Neural cell (in vitro differentiated cells): Measurements from ENCODE around the gene FOXO6. TPM values are rescaled to one million over a fixed set of nuclear protein-coding genes. Genes with fewer than 3 reads are reported as not detected.

Experiments
- H2AFZ ChIP-seq: fragments of 200-600, 300-800 bp; sonication (generic), shearing (Covaris generic); 2 replicates; pipeline ENCODE4 v1.6.0; 2014; ENCODE audit warnings: low read depth, mild to moderate bottlenecking, antibody characterized with exemption, low read length, moderate library complexity
- H3F3A ChIP-seq: fragments of 200-600 bp; shearing (Covaris generic); 2 replicates; pipeline ENCODE4 v1.6.1; 2016; ENCODE audit warnings: mild to moderate bottlenecking, moderate library complexity, mixed read lengths, antibody characterized with exemption, low read length; ENCODE audit not compliant: insufficient read depth, poor library complexity, severe bottlenecking
- H3K27ac ChIP-seq: fragments of 200-600, 300-800 bp; sonication (generic), shearing (Covaris generic); 2 replicates; pipeline ENCODE4 v1.5.1; 2014; ENCODE audit warnings: mild to moderate bottlenecking, low read length, moderate library complexity
- H3K27me3 ChIP-seq: fragments of 300-800, 200-600 bp; sonication (generic), shearing (Covaris generic); 2 replicates; pipeline ENCODE4 v1.6.0; 2014; ENCODE audit warnings: mild to moderate bottlenecking, low read depth, low read length, moderate library complexity; ENCODE audit not compliant: insufficient read depth
- H3K36me3 ChIP-seq: fragments of 300-800, 200-600 bp; sonication (generic), shearing (Covaris generic); 2 replicates; pipeline ENCODE4 v1.5.1; 2014; ENCODE audit warnings: mild to moderate bottlenecking, antibody characterized with exemption, low read length, moderate library complexity; ENCODE audit not compliant: insufficient read depth
- H3K4me2 ChIP-seq: fragments of 300-800, 200-600 bp; sonication (generic), shearing (Covaris generic); 2 replicates; pipeline ENCODE4 v1.6.0; 2014; ENCODE audit warnings: mild to moderate bottlenecking, low read length
- H3K4me3 ChIP-seq: fragments of 300-800, 200-600 bp; sonication (generic), shearing (Covaris generic); 2 replicates; pipeline ENCODE4 v1.5.1; 2014; ENCODE audit warnings: mild to moderate bottlenecking, low read length, moderate library complexity
- H3K79me2 ChIP-seq: fragments of 200-600 bp; shearing (Covaris generic); replicated peaks from 2 replicates; pipeline ENCODE4 v1.6.0; 2014; ENCODE audit warnings: mild to moderate bottlenecking, low read length, moderate library complexity; ENCODE audit not compliant: insufficient read depth
- H3K9ac ChIP-seq: fragments of 300-800, 200-600 bp; sonication (generic), shearing (Covaris generic); 2 replicates; pipeline ENCODE4 v1.6.1; 2016; ENCODE audit warnings: mild to moderate bottlenecking, low read length, mixed read lengths
- H3K9me2 ChIP-seq: fragments of 200-600 bp; shearing (Covaris generic); 2 replicates; pipeline ENCODE4 v1.6.1; 2016; ENCODE audit warnings: mild to moderate bottlenecking, low read length, mixed read lengths; ENCODE audit not compliant: insufficient read depth
- H3K9me3 ChIP-seq: fragments of 200-600, 300-800 bp; sonication (generic), shearing (Covaris generic); 2 replicates; pipeline ENCODE4 v1.6.1; 2016; ENCODE audit warnings: mild to moderate bottlenecking, mixed run types, low read length, moderate library complexity, mixed read lengths
- H4K20me1 ChIP-seq: fragments of 200-600 bp; shearing (Covaris generic); 2 replicates; pipeline ENCODE4 v1.6.1; 2016; ENCODE audit warnings: mild to moderate bottlenecking, mixed run types; ENCODE audit not compliant: insufficient read depth
- EP300 ChIP-seq: fragments of 450-650 bp; conservative IDR thresholded peaks from 2 replicates; pipeline ENCODE4 v1.6.1; 2014; ENCODE audit warnings: antibody characterized with exemption, mild to moderate bottlenecking, moderate library complexity; ENCODE audit not compliant: poor library complexity, severe bottlenecking
- EZH2 ChIP-seq: fragments of 200-600, 300-800 bp; shearing (Covaris generic), sonication (generic); IDR thresholded peaks from 2 replicates; pipeline ENCODE4 v1.6.1; 2014; ENCODE audit warnings: antibody characterized with exemption, low read length, borderline replicate concordance, mild to moderate bottlenecking; ENCODE audit not compliant: insufficient read depth, poor library complexity, severe bottlenecking
- MXI1 ChIP-seq: fragments of 450-650 bp; conservative IDR thresholded peaks from 2 replicates; pipeline ENCODE4 v1.6.1; 2014; ENCODE audit warnings: antibody characterized with exemption, mild to moderate bottlenecking; ENCODE audit not compliant: poor library complexity, severe bottlenecking
- POLR2AphosphoS5 ChIP-seq: IDR thresholded peaks from 2 replicates; pipeline ENCODE4 v1.6.1; 2012
- RAD21 ChIP-seq: fragments of 450-650 bp; conservative IDR thresholded peaks from 2 replicates; pipeline ENCODE4 v1.6.1; 2014; ENCODE audit warnings: antibody characterized with exemption, mild to moderate bottlenecking, moderate library complexity
- SMC3 ChIP-seq: fragments of 450-650 bp; conservative IDR thresholded peaks from 2 replicates; pipeline ENCODE4 v1.6.1; 2014; ENCODE audit warnings: antibody characterized with exemption, mild to moderate bottlenecking, moderate library complexity; ENCODE audit not compliant: poor library complexity
- TAF1 ChIP-seq: IDR thresholded peaks from 2 replicates; pipeline ENCODE4 v1.6.1; 2012; ENCODE audit warnings: low read depth
- polyA plus RNA-seq: library from polyadenylated mRNA; depleted of rRNA; stranded (reverse); fragments of >200 nt; gene quantifications from 2 replicates; pipeline ENCODE4 v1.2.3, GENCODE V29; 2014
- TF ChIP-seq, protein P1 (sequence below): IDR thresholded peaks from 2 replicates; pipeline ENCODE4 v1.6.1; 2012; ENCODE audit warnings: borderline replicate concordance
- TF ChIP-seq, protein P2 (sequence below): fragments of 450-650 bp; IDR thresholded peaks from 2 replicates; pipeline ENCODE4 v1.5.1; 2014; ENCODE audit warnings: antibody characterized with exemption, mild to moderate bottlenecking, moderate library complexity; ENCODE audit not compliant: poor library complexity, severe bottlenecking

The FOXO6 gene
- polyA plus RNA-seq, 1 donor from 2014 or later: 0.59 TPM

DNA sequence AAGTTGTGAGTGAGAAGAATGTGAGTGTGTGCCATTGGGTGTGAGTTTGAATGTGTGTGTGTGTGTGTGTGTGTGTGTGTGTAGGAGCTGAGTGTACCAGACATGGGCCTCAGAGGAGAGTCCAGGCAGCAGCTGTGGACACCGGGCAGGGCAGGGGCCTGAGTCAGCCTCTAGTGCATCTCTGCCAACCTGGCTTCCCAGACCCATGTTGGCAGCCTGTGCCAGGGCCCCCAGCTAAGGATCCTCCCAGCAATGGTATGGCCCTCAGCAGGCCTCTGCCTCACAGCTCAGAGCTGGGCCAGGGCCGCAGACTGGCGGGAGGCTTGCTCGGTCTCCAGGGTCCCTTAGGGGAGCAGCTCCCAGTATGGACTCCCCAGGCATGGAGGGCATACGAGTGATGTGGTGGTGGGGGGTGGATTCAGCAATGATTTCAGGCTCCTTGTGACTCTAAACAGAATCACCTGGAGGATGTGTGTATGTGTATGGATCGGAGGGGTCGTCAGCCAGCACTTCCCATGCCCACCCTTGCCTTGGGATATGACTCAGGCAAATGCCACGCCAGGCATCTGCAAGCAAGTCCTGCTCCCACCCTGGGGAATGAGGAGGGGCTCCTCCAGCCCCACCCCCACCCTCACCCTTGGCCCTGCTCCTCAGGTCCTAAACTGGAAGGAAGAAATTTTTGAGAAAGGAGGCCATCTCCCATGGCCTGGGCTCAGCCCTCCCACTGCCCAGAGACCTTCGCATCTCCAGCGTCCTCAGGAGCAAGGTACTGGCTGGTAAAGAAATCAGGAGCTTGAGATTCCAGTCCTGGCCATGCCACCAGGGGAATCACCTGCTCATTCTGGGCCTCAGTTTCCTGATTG, 1.8 kb upstream of the FOXO6 start:
- Histone ChIP-seq H3K4me3 (no peak overlapping the region), H2AFZ (no peak overlapping the region)

DNA sequence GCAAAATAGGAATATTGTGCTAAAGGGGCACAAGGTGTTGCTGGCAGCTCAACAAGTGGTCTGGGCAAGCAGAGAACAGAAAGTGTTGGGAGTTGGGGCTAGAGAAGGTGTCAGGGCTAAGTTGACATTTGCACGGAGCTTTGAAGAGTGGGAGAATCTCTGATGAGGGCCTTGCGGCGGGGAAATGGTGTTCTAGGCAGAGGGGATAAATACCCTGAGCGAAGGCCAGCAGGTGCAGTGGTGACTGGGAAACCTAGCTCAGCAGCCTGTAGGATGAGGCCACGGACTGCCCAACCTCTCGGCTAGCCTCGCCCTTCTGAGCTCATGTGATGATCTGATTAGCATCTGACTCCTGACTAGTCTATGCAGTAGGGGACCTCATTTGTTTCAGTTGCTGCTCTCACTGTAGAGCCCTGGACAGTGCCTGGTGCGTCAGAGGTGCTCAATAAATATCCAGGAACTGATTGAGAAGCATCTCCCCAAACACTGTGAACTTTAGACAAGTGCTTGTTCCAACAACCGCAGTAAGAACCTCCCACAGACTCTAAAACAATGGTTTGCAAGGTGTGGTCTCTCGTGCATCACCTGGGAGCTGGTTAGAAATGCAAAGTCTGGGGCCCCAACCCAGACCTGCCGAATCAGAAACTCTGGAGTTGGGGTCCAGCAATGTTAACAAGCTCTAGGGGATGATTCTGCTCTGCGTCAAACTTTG, 1.0 kb upstream of the FOXO6 start:
- H3F3A ChIP-seq: no peaks in the 10 kb centered on the region
- peak overlapping the region; percentile 17 for H3K4me2 ChIP-seq
- H3K27ac ChIP-seq: no peak overlapping the region
- no peaks in the 10 kb centered on the region for H3K9me2 ChIP-seq
- no peaks in the 10 kb centered on the region for H4K20me1 ChIP-seq
- no peaks in the 10 kb centered on the region for H3K9me3 ChIP-seq
- H3K79me2 ChIP-seq: no peaks in the 10 kb centered on the region
- no peak overlapping the region for H2AFZ ChIP-seq
- no peak overlapping the region for H3K9ac ChIP-seq
- H3K36me3 ChIP-seq: no peaks in the 10 kb centered on the region
- H3K27me3 ChIP-seq: peaks cover 31% of the 10 kb centered on the region
- peak overlapping the region; percentile 56 for H3K4me3 ChIP-seq
- TF ChIP-seq, protein P1, sequence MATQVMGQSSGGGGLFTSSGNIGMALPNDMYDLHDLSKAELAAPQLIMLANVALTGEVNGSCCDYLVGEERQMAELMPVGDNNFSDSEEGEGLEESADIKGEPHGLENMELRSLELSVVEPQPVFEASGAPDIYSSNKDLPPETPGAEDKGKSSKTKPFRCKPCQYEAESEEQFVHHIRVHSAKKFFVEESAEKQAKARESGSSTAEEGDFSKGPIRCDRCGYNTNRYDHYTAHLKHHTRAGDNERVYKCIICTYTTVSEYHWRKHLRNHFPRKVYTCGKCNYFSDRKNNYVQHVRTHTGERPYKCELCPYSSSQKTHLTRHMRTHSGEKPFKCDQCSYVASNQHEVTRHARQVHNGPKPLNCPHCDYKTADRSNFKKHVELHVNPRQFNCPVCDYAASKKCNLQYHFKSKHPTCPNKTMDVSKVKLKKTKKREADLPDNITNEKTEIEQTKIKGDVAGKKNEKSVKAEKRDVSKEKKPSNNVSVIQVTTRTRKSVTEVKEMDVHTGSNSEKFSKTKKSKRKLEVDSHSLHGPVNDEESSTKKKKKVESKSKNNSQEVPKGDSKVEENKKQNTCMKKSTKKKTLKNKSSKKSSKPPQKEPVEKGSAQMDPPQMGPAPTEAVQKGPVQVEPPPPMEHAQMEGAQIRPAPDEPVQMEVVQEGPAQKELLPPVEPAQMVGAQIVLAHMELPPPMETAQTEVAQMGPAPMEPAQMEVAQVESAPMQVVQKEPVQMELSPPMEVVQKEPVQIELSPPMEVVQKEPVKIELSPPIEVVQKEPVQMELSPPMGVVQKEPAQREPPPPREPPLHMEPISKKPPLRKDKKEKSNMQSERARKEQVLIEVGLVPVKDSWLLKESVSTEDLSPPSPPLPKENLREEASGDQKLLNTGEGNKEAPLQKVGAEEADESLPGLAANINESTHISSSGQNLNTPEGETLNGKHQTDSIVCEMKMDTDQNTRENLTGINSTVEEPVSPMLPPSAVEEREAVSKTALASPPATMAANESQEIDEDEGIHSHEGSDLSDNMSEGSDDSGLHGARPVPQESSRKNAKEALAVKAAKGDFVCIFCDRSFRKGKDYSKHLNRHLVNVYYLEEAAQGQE: no peak
- TF ChIP-seq POLR2AphosphoS5 (no peak), EP300 (no peak), EZH2 (no peak), SMC3 (no peak), TAF1 (no peak)
- TF ChIP-seq, protein P2, sequence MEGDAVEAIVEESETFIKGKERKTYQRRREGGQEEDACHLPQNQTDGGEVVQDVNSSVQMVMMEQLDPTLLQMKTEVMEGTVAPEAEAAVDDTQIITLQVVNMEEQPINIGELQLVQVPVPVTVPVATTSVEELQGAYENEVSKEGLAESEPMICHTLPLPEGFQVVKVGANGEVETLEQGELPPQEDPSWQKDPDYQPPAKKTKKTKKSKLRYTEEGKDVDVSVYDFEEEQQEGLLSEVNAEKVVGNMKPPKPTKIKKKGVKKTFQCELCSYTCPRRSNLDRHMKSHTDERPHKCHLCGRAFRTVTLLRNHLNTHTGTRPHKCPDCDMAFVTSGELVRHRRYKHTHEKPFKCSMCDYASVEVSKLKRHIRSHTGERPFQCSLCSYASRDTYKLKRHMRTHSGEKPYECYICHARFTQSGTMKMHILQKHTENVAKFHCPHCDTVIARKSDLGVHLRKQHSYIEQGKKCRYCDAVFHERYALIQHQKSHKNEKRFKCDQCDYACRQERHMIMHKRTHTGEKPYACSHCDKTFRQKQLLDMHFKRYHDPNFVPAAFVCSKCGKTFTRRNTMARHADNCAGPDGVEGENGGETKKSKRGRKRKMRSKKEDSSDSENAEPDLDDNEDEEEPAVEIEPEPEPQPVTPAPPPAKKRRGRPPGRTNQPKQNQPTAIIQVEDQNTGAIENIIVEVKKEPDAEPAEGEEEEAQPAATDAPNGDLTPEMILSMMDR: no peak

More for the DNA sequence above, 1.8 kb upstream of the FOXO6 start:
- Histone ChIP-seq H3K27me3 (peaks cover 25% of the 10 kb centered on the region), H3K9me3 (no peaks in the 10 kb centered on the region), H3K9ac (no peak overlapping the region), H4K20me1 (no peaks in the 10 kb centered on the region), H3K27ac (no peak overlapping the region), H3K4me2 (no peak overlapping the region), H3F3A (no peaks in the 10 kb centered on the region), H3K79me2 (no peaks in the 10 kb centered on the region), H3K36me3 (no peaks in the 10 kb centered on the region), H3K9me2 (no peaks in the 10 kb centered on the region)
- TF ChIP-seq POLR2AphosphoS5: no peak
- TF ChIP-seq, protein P2: no peak
- no peak for TF ChIP-seq EZH2
- no peak for TF ChIP-seq RAD21
- TF ChIP-seq EP300: no peak
- TF ChIP-seq MXI1: no peak
- no peak for TF ChIP-seq TAF1
- TF ChIP-seq, protein P1: no peak
- TF ChIP-seq SMC3: no peak
